CD14-positive monocyte (primary cell): ENCODE results near the gene NFKBIL1. TPM values are rescaled to one million over a fixed set of nuclear protein-coding genes. Genes with fewer than 3 reads are reported as not detected.

Source experiments
- DNase-seq, 3 donors: peaks; one replicate each; pipeline ENCODE4 v3.0.0-alpha.2; 2011 to 2022
- H2AFZ ChIP-seq: 2 replicates; pipeline ENCODE4 v1.6.0; 2012; ENCODE audit warnings: mild to moderate bottlenecking, low read depth, low read length, inconsistent platforms; ENCODE audit not compliant: insufficient read depth, poor library complexity, severe bottlenecking
- H3K27ac ChIP-seq, 2 donors: 1 replicate in 1 of 2; 2 replicates in 1 of 2; pipeline ENCODE4 v1.5.1; 2012 to 2013; ENCODE audit warnings: low read length in 2 of 2, control low read depth in 1 of 2, inconsistent platforms in 1 of 2, low read depth in 1 of 2, mild to moderate bottlenecking in 1 of 2
- H3K27me3 ChIP-seq, 2 donors: one replicate each; pipeline versions ENCODE4 v1.6.0 to v1.6.1; 2011 to 2013; ENCODE audit warnings: low read length in 2 of 2; ENCODE audit not compliant: control insufficient read depth in 2 of 2, insufficient read depth in 2 of 2
- H3K36me3 ChIP-seq, 2 donors: replicated peaks in 1 of 2; 1 replicate in 1 of 2; 2 replicates in 1 of 2; pipeline versions ENCODE4 v1.5.1 to v1.6.1; 2012 to 2013; ENCODE audit warnings: low read length in 2 of 2, control low read depth in 1 of 2, inconsistent platforms in 1 of 2, mild to moderate bottlenecking in 1 of 2; ENCODE audit not compliant: insufficient read depth in 2 of 2, control insufficient read depth in 1 of 2
- H3K4me1 ChIP-seq, 2 donors: 1 replicate in 1 of 2; 2 replicates in 1 of 2; pipeline versions ENCODE4 v1.5.1 to v1.6.1; 2012 to 2013; ENCODE audit warnings: low read length in 2 of 2, control low read depth in 1 of 2, inconsistent platforms in 1 of 2, mild to moderate bottlenecking in 1 of 2, moderate library complexity in 1 of 2; ENCODE audit not compliant: insufficient read depth in 2 of 2, control insufficient read depth in 1 of 2
- H3K4me2 ChIP-seq: replicated peaks from 2 replicates; pipeline ENCODE3; 2012; ENCODE audit warnings: low read length, moderate library complexity, mild to moderate bottlenecking; ENCODE audit not compliant: poor library complexity, severe bottlenecking; ENCODE audit errors: extremely low read depth
- H3K4me3 ChIP-seq, 3 experiments: fragments of 200-600 bp in 1 of 3; sonication (generic) in 1 of 3; replicated peaks in 1 of 3; 1 replicate in 2 of 3; 2 replicates in 1 of 3; pipeline ENCODE4 v1.5.1; 2011 to 2013; ENCODE audit warnings: low read length in 3 of 3, mild to moderate bottlenecking in 3 of 3, control low read depth in 2 of 3, low read depth in 2 of 3, inconsistent platforms in 1 of 3, moderate library complexity in 1 of 3
- H3K79me2 ChIP-seq: 2 replicates; pipeline ENCODE4 v1.6.0; 2012; ENCODE audit warnings: mild to moderate bottlenecking, control low read depth, inconsistent platforms, low read length, moderate library complexity; ENCODE audit not compliant: insufficient read depth
- H3K9ac ChIP-seq: 2 replicates; pipeline ENCODE4 v1.6.0; 2017; ENCODE audit warnings: low read length, mild to moderate bottlenecking; ENCODE audit not compliant: insufficient read depth, poor library complexity, severe bottlenecking
- H3K9me3 ChIP-seq, 2 donors: replicated peaks in 1 of 2; 1 replicate in 1 of 2; 2 replicates in 1 of 2; pipeline versions ENCODE4 v1.5.1 to v1.6.1; 2012 to 2013; ENCODE audit warnings: low read length in 2 of 2, control low read depth in 1 of 2; ENCODE audit not compliant: control insufficient read depth in 1 of 2, insufficient read depth in 1 of 2
- H4K20me1 ChIP-seq: 2 replicates; pipeline ENCODE4 v1.6.0; 2012; ENCODE audit warnings: mild to moderate bottlenecking, low read length, control low read depth, moderate library complexity; ENCODE audit not compliant: insufficient read depth
- H3K27ac Mint-ChIP-seq, 7 donors: one replicate each; pipeline ENCODE4 v1.8.0; 2020; ENCODE audit warnings: mild to moderate bottlenecking in 7 of 7, mixed read lengths in 7 of 7, moderate library complexity in 6 of 7, inconsistent platforms in 2 of 7
- H3K27me3 Mint-ChIP-seq, 3 donors: one replicate each; pipeline ENCODE4 v1.8.0; 2021 to 2022; ENCODE audit warnings: low read depth in 3 of 3, mild to moderate bottlenecking in 3 of 3, mixed read lengths in 3 of 3, moderate library complexity in 3 of 3, inconsistent platforms in 1 of 3
- H3K36me3 Mint-ChIP-seq, 2 donors: one replicate each; pipeline ENCODE4 v1.8.0; 2020; ENCODE audit warnings: mixed read lengths in 2 of 2, inconsistent platforms in 1 of 2, mild to moderate bottlenecking in 1 of 2
- H3K4me1 Mint-ChIP-seq: one replicate; pipeline ENCODE4 v1.8.0; 2020; ENCODE audit warnings: mild to moderate bottlenecking, mixed read lengths
- H3K4me3 Mint-ChIP-seq, 2 donors: one replicate each; pipeline ENCODE4 v1.8.0; 2020; ENCODE audit warnings: mild to moderate bottlenecking in 2 of 2, mixed read lengths in 2 of 2, moderate library complexity in 1 of 2
- H3K9me3 Mint-ChIP-seq, 7 donors: one replicate each; pipeline ENCODE4 v1.8.0; 2020 to 2022; ENCODE audit warnings: mixed read lengths in 7 of 7, mild to moderate bottlenecking in 6 of 7, moderate library complexity in 6 of 7, inconsistent platforms in 2 of 7
- WGBS: methylation state at CpG from one replicate; pipeline ENCODE4 v1.1.5; 2013; ENCODE audit warnings: missing lambda C conversion rate; ENCODE audit not compliant: insufficient coverage; 5-methylcytosine and 5-hydroxymethylcytosine counted together
- intact Hi-C, 2 donors: fragments of 100-400 bp; cut with micrococcal nuclease; formaldehyde crosslinking; loops; one replicate each; pipeline versions ENCODE4 v1.15.0 to v1.15.1; 2023
- polyA plus RNA-seq, 3 donors: library from polyadenylated mRNA; depleted of rRNA in 1 of 3; unstranded in 2 of 3; stranded (reverse) in 1 of 3; fragments of 300-500 nt in 2 of 3; fragments of >200 nt in 1 of 3; fragmentation: Illumina TruSeq in 2 of 3; gene quantifications; 1 replicate in 2 of 3; 2 replicates in 1 of 3; pipeline ENCODE4 v1.2.3, GENCODE V29; 2012 to 2021
- TF ChIP-seq, protein P1 (sequence below): fragments of 200-600 bp; IDR thresholded peaks from one replicate; pipeline ENCODE4 v1.8.0; 2022; ENCODE audit warnings: antibody characterized with exemption, mild to moderate bottlenecking

The NFKBIL1 gene
- polyA plus RNA-seq, 3 donors, result 7.7 to 10.3 (median 8.0) TPM

- Mint-ChIP-seq H3K4me3 (peak within 1 kb of the TSS; percentile 97 to 98), H3K4me1 (peaks cover 87% of the 10 kb centered on the region), H3K27ac (peak within 1 kb of the TSS; percentile 84 to 97 (median 95)), H3K36me3 (peaks cover 31 to 33% of the 10 kb centered on the region in 2 donors), H3K27me3 (peaks cover 0 to 4% (median 3%) of the 10 kb centered on the region in 3 donors), H3K9me3 (peaks cover 0 to 4% (median 0%) of the 10 kb centered on the region in 7 donors)
- Histone ChIP-seq H3K36me3 (peaks cover 12 to 22% of the 10 kb centered on the region in 2 donors), H3K79me2 (peaks cover 73% of the 10 kb centered on the region), H3K4me1 (peaks cover 74 to 88% of the 10 kb centered on the region in 2 donors), H3K4me3 (peak within 1 kb of the TSS; percentile 61 to 98 (median 92)), H4K20me1 (peaks cover 29% of the 10 kb centered on the region), H3K27me3 (no peaks in the 10 kb centered on the region), H3K9me3 (no peaks in the 10 kb centered on the region), H3K4me2 (peak within 1 kb of the TSS; percentile 99), H3K27ac (peak within 1 kb of the TSS; percentile 80 to 85), H3K9ac (peak within 1 kb of the TSS; percentile 73), H2AFZ (peak within 1 kb of the TSS; percentile 38)
- WGBS, result no CpG with 5 or more reads among the region's 1 CpG
- intact Hi-C loops, result loop anchor here in 1 of 2 donors (2.0 kb wide), 1 partner anchor 27 kb away; no protein-coding TSS in a partner anchor
- TF ChIP-seq, protein P1, sequence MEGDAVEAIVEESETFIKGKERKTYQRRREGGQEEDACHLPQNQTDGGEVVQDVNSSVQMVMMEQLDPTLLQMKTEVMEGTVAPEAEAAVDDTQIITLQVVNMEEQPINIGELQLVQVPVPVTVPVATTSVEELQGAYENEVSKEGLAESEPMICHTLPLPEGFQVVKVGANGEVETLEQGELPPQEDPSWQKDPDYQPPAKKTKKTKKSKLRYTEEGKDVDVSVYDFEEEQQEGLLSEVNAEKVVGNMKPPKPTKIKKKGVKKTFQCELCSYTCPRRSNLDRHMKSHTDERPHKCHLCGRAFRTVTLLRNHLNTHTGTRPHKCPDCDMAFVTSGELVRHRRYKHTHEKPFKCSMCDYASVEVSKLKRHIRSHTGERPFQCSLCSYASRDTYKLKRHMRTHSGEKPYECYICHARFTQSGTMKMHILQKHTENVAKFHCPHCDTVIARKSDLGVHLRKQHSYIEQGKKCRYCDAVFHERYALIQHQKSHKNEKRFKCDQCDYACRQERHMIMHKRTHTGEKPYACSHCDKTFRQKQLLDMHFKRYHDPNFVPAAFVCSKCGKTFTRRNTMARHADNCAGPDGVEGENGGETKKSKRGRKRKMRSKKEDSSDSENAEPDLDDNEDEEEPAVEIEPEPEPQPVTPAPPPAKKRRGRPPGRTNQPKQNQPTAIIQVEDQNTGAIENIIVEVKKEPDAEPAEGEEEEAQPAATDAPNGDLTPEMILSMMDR, result no peak
- peak; percentile 71 to 87 (median 84) for DNase-seq
These were observed 38.6 kb downstream of the NFKBIL1 start, which contains the start of gene LST1 for GRCh38 chr6:31586008-31586407. TSS of gene LST1 (plus strand) at chr6:31586277. CDS start at chr6:31587300, 1,023 bp downstream.

GRCh38 chr6:31586599-31587281, 39.3 kb downstream of the NFKBIL1 start:
- Histone ChIP-seq H3K9ac (peak overlapping the region; percentile 73), H3K9me3 (no peaks in the 10 kb centered on the region), H3K27ac (peak overlapping the region; percentile 80 to 85), H3K79me2 (peaks cover 66% of the 10 kb centered on the region), H3K4me2 (peak overlapping the region; percentile 99), H3K36me3 (peaks cover 12 to 23% of the 10 kb centered on the region in 2 donors), H3K4me1 (peaks cover 70 to 84% of the 10 kb centered on the region in 2 donors), H2AFZ (peak overlapping the region; percentile 38), H3K4me3 (peak overlapping the region; percentile 61 to 98 (median 92)), H3K27me3 (no peaks in the 10 kb centered on the region), H4K20me1 (peaks cover 34% of the 10 kb centered on the region)
- peak; percentile 61 to 80 (median 73) for DNase-seq
- peaks cover 84% of the 10 kb centered on the region for H3K4me1 Mint-ChIP-seq
- H3K36me3 Mint-ChIP-seq, result peaks cover 32 to 36% of the 10 kb centered on the region in 2 donors
- peak overlapping the region; percentile 84 to 97 (median 95) for H3K27ac Mint-ChIP-seq
- peaks cover 0 to 4% (median 0%) of the 10 kb centered on the region in 7 donors for H3K9me3 Mint-ChIP-seq
- intact Hi-C loops, result loop anchor here in 1 of 2 donors (2.0 kb wide), 1 partner anchor 28 kb away; no protein-coding TSS in a partner anchor
- H3K4me3 Mint-ChIP-seq, result peak overlapping the region; percentile 97 to 98
- TF ChIP-seq, protein P1, result no peak
- WGBS, result 2% methylated on average over 7 of the region's 9 CpGs
- peaks cover 0 to 4% (median 3%) of the 10 kb centered on the region in 3 donors for H3K27me3 Mint-ChIP-seq
